ENCODE data around the gene DBH.

The DBH gene

DNA sequence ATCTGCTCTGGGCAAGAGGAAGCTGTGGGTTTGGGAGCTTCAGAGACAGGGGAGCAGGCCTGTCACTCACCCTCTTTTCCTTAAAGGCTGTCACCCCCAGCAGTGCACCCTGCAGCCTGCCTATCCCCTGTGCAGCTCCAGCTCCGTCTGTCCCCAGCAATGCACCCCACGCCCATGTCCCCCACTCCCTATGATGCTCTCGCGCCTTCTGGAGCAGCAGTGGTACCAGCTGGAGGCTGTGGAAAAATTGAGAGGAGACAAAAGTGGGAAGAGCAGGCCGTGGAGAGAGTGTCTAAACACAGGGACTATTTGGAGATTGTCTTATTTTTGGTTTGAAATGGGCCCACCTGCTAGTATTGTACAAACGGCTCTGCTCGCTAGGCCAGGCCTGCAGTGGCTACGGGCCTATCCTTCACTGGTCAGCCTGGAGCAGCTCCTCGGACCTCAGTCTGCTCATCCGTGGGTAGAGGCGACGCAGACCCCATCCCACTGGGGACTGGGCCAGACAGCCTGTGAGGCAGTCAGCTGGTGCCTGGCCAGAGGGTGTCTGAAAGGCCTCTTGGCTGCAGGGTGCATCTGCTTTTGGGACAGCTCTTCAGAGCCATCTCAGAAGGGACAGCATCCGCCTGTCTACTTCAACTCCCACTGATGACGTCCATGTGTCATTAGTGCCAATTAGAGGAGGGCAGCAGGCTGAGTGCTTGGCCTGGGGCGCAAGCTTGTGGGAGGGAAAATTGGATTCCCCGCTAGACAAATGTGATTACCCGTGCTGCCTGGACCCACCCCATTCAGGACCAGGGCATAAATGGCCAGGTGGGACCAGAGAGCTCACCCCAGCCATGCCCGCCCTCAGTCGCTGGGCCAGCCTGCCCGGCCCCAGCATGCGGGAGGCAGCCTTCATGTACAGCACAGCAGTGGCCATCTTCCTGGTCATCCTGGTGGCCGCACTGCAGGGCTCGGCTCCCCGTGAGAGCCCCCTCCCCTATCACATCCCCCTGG is at the start of gene DBH:
Gene DBH (plus strand): TSS at position 831 of the 999 bp plus-strand sequence. CDS start 9 bp downstream, at position 840.
- DNase-seq (ENCODE audit: low spot score) = no peak

DNA sequence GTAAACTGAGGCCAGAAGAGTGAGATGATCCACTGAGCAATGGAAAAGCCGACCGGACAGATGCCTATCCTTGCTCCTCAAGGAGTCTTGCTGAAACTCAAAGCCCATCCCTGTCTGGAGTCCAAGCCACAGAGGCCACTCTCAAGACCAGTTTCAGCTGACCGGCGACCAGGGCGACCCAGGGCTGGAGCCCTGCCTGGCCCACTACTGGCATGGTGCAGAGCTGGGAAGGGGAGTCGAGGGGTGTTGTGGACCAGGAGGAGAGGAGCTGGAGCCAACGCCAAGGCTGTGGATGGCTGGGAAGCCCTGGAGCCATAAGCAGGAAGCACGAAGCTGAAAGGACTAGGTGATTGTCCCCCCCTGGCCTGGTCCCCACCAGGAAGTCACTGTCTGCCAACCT is 49.1 kb upstream of the DBH start:
- no peak for DNase-seq (ENCODE audit: low spot score)

- DNase-seq (ENCODE audit: low spot score) = no peak
Measured at GRCh38 chr9:133587466-133587865, 48.7 kb upstream of the DBH start.

DNA sequence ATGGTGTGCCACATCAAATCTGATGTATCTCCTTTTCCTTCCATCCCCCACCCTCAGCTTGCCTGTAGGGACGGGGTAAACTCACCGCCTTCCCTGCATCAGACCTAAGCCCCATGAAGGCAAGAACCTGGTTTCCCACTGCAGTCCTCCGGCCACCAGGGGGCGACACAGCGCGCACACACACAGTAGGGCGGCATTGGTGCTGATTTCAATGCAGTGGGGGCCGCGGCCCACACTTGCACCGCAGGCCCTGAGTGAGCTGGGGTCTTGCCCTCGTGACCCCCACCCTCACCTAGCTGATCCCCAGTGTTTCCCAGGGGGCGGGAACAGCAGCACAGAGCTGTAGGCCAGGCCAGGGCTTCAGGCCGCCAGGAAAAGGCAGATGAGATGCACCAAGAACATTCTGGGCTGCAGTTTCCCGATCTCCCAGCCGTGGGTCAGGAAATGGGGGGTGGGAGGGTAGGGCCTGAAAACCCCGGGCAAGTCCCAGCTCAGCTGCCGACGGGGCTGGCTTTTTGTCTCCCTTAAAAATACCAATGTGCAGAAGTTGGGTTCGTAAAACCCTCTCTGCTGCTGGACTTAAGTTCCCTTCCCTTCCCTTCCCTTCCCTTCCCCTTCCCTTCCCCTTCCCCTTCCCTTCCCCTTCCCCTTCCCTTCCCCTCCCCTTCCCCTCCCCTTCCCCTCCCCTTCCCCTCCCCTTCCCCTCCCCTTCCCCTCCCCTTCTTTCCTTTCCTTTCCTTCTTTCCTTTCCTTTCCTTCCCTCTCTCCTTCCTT is 46.5 kb upstream of the DBH start:
- no peak for DNase-seq (ENCODE audit: low spot score)

DNA sequence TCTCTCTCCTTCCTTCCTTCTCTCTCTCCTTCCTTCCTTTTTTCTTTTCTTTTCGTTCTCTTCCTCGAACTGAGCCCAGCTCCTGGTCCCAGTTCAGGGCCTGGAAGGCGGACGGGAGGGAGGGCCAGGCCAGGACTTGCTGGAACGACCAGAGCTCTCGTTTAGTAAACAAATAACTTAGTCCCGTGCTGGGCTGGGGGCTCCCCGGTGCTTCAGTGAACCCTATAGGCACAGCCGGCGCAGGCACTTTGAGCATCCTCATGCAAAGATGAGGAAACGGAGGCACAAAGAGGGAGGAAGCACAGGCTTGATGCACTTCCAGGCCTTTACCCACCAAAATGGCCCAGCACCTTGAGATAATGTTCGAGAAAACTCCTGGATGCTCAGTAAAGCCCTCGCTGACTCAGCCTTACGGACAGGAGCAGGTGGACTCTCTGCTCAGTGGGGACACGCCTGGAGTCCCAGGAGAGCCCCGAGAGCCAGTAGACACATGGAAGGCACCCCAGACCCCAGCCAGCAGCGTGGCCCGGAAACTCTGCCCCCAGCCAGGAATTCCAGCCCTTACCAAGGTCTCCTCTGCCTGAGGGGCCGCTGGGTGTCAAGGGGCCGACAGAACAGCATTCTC is 45.8 kb upstream of the DBH start:
- DNase-seq (ENCODE audit: low spot score) = no peak

GRCh38 chr9:133591116-133591910 is 44.9 kb upstream of the DBH start:
- DNase-seq (ENCODE audit: low spot score) = no peak

GRCh38 chr9:133591985-133592384 is 44.2 kb upstream of the DBH start:
- DNase-seq (ENCODE audit: low spot score) = no peak

GRCh38 chr9:133592731-133593409 is 43.3 kb upstream of the DBH start:
- no peak for DNase-seq (ENCODE audit: low spot score)

GRCh38 chr9:133593587-133594253 is 42.4 kb upstream of the DBH start:
- no peak for DNase-seq (ENCODE audit: low spot score)

DNA sequence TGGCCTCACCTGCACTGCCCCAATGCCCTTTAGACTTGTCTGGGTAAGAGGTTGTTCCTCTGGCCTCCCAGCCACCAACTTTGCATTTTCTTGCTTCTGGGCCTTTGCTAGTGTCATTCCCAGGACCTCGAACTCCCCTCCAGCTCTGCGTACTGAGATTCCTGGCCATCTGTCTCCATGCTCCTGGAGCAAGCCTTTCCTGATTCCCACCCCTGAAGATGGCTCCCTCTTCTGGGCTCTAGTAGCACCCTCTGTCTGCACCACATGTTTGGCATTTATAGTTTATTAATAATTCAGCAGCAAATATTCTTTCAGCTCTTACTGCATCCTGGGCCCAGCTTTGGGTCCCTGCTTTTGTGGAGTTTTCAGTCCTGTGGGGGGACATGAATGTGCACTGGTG is 41.9 kb upstream of the DBH start:
- no peak for DNase-seq (ENCODE audit: low spot score)

DNA sequence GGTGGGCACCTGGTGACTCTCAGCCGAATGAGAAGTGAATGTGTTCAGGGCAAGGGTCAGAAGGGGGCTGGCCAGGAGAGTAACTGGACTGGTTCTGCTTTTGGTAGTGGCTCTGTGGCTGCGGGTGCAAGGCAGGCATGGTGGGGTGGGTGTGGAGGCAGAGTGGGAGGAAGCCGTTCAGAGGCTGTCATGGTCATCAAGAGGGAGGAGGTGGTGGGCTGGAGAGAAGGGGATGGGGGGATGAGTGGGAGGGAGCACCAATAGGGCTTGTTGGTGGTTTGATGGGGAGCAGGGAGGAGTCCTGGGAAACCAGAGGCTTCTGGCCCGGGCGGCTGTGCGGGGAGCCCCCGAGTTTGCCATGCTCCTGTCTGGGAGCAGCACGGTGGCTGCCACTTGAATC is 40.3 kb upstream of the DBH start:
- DNase-seq (ENCODE audit: low spot score) = no peak

DNA sequence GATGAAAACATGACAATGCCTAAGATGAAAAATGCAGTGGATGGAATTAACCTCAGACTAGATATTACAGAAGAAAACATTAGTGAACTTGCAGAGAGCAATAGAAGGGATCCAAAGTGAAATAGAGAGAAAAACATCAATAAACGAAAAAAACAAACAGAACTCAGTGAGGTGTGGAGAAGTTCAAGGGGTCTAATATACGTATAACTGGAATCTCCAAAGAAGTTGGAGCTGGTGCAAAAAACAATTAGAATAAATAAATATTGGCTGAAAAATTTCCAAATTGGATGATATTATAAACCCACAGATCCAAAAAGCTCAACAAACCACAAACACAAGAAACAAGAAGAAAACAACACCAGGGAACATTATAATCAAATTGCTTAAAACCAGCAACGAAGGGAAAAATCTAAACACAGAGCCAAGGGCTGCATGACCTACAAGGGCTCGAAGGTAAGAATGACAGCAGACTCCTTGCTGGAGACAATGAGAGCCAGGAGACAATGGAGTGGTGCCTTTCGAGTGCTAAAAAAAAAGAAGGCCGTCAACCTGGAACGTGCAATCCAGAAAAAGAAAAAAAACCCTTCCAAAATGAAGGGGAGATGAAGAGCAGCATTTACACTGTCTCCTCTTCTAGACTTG is 38.7 kb upstream of the DBH start:
- DNase-seq (ENCODE audit: low spot score) = no peak

GRCh38 chr9:133598978-133599377 is 37.2 kb upstream of the DBH start:
- DNase-seq (ENCODE audit: low spot score) = no peak

GRCh38 chr9:133599470-133600173 is 36.5 kb upstream of the DBH start:
- DNase-seq (ENCODE audit: low spot score) = no peak

DNA sequence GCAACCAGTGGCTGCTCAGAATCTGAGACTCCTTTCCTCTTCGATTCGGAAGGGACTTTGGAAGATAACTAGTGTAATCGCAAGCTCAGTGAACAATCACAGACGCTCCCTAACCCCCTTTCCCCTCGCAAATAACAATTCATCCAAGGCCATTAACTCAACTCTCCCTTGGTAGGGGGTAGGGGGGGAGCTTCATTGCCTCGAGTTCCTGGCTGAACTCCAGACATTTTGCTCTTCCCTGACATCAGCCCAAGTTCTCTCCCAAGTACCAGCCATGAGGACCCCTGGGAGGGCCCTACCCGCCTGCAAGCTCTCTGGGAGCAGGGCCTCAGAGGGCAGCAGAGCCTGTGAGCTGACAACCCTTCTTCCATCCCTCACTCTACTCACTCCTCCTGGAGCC is 35.4 kb upstream of the DBH start:
- no peak for DNase-seq (ENCODE audit: low spot score)

DNA sequence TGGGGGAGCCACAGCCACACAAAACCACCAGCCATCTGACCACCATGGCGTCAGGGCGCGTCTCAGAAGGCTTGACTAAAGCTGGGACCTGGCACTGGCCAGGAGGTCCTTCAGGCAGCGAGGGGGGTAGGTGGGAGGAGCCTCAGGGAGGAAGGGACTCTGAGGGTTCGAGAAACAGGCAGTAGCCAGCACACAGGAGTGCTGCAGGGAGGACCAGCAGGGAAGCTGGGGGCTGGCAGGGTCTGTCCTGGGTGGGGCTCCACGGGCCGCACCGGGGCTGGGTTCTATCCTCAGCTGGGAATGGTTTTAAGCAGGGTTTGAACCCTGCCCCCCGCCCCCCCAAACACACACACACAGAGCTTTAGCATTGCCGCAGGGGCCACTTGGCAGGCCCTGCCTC is 34.4 kb upstream of the DBH start:
- DNase-seq (ENCODE audit: low spot score) = no peak

DNA sequence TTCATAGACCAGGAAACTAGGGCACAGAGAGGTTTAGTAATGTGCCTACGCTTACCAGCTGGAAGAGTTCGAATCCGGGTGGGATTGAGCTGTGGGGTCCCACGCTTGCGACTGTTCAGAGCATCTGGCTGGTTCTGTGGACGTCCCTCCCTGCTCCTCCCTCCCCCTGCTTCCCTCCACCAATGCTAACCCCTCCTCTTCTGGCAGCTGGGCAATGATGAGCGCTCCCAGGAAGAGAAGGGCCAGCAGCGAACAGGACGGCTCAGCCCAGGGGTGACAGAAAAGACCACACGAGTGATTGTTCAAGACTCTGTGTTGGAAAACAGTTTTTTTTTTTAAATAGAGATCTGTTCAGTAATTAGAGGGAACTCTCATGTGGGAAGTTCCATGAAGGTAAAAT is 33.9 kb upstream of the DBH start:
- DNase-seq (ENCODE audit: low spot score) = no peak

DNA sequence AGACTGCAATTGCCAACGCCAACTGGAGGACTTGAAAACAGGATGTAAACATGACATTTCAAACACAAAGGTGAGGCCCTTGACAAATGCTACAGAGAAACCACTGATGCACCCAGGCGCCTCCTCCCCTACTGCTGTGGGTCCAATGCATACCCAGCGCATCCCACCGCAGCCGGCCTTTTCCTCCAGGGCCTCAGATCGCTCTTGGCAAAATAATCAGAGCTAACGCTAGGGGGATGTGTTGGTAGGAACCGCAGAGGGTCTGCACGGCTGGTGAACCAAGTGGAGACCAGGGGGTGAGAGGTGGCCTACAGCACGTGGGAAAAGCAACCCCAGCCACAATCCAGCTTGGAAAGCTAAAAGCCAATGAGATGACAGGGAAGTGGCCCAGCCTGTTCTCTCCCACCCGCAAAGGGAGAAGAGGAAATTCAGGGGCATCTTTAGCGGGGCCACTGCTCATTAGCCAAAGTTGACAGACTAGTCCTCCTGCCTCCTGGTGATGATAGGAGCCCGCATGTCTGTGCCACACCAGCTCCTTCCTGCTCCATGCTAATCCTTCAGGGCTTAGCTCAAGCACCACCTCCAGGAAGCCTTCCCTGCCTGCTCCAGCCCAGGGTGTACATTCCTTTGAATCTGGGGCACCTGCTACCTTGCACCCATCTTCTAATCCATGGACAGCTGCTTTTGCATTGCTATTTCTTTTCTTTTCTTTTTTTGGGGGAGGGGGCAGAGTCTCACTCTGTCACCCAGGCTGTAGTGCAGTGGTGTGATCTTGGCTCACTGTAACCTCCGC is 32.8 kb upstream of the DBH start:
- DNase-seq (ENCODE audit: low spot score) = peak; percentile 55

DNA sequence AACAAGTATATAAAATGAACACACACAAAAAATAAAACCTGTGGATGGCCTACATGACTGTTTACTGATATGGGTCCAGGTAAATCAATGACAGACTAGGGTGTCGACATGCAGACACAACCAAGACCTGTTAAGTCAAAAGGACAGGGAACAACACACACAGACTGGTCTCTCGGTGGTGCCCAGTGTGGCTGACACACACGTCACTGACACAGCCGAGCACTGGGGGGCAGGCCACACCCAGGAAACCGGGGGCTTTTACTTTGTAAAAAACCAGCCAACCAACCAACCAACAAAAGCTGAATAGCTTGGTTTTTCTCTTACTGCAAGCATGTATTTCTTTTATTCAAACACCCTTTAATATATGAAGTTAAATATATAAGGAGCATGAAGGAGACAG is 31.9 kb upstream of the DBH start:
- no peak for DNase-seq (ENCODE audit: low spot score)
